ENCODE results near the gene SLC26A6. TPM values are rescaled to one million over a fixed set of nuclear protein-coding genes. Genes with fewer than 3 reads are reported as not detected.

Gene SLC26A6
- total RNA-seq, 1 experiment from 2014 or later = 58.9 TPM

- DNase-seq (ENCODE audit: low spot score) (no peak), ATAC-seq (no peak)
- Mint-ChIP-seq H3K9me3 (no peaks in the 10 kb centered on the region), H3K27me3 (ENCODE audit: low read depth) (no peaks in the 10 kb centered on the region), H3K36me3 (peaks cover 48% of the 10 kb centered on the region), H3K27ac (no peak overlapping the region), H3K4me3 (no peak overlapping the region), H3K4me1 (peaks cover 8% of the 10 kb centered on the region)
- no peak for TF ChIP-seq ZNF317 (CRISPR knock-in tag; IDR thresholded peaks at IDR 0.05; ENCODE audit: borderline replicate concordance, low read depth)
- POLR2A ChIA-PET = no interaction called here
- CTCF ChIA-PET = no interaction called here
These were observed 4.4 kb downstream of the SLC26A6 start for GRCh38 chr3:48630833-48631232.

- Mint-ChIP-seq H3K4me3 (no peak overlapping the region), H3K9me3 (no peaks in the 10 kb centered on the region), H3K27ac (no peak overlapping the region), H3K27me3 (ENCODE audit: low read depth) (no peaks in the 10 kb centered on the region), H3K36me3 (peaks cover 48% of the 10 kb centered on the region), H3K4me1 (peaks cover 8% of the 10 kb centered on the region)
- DNase-seq (ENCODE audit: low spot score) (no peak), ATAC-seq (no peak)
- TF ChIP-seq NFATC4 (CRISPR knock-in tag; IDR thresholded peaks at IDR 0.05) (no peak), STAT6 (CRISPR knock-in tag; conservative IDR thresholded peaks at IDR 0.05; ENCODE audit: low read depth) (no peak), KAT7 (CRISPR knock-in tag; IDR thresholded peaks at IDR 0.05; ENCODE audit: borderline replicate concordance) (no peak), FOXK1 (CRISPR knock-in tag; IDR thresholded peaks at IDR 0.05) (no peak), HMGXB4 (CRISPR knock-in tag; IDR thresholded peaks at IDR 0.05) (no peak), GTF2I (CRISPR knock-in tag; conservative IDR thresholded peaks at IDR 0.05) (no peak), ATF2 (CRISPR knock-in tag; IDR thresholded peaks at IDR 0.05; ENCODE audit: borderline replicate concordance, low read depth) (no peak), USF1 (CRISPR knock-in tag; IDR thresholded peaks at IDR 0.05) (no peak), ZNF671 (CRISPR knock-in tag; IDR thresholded peaks at IDR 0.05) (no peak), USF2 (CRISPR knock-in tag; IDR thresholded peaks at IDR 0.05) (no peak), ERG (CRISPR knock-in tag; IDR thresholded peaks at IDR 0.05) (no peak), CREB1 (CRISPR knock-in tag; IDR thresholded peaks at IDR 0.05) (no peak), SMAD3 (CRISPR knock-in tag; IDR thresholded peaks at IDR 0.05; ENCODE audit: borderline replicate concordance) (no peak)
- CTCF ChIA-PET = no interaction called here
- POLR2A ChIA-PET = no interaction called here
These were observed 4.9 kb downstream of the SLC26A6 start for GRCh38 chr3:48630407-48630806.

- POLR2A ChIA-PET = no interaction called here
- H3K4me1 Mint-ChIP-seq = peaks cover 8% of the 10 kb centered on the region
- H3K27me3 Mint-ChIP-seq (ENCODE audit: low read depth) = no peaks in the 10 kb centered on the region
- ATAC-seq (no peak), DNase-seq (ENCODE audit: low spot score) (no peak)
- H3K36me3 Mint-ChIP-seq = peaks cover 52% of the 10 kb centered on the region
- CTCF ChIA-PET = no interaction called here
- H3K4me3 Mint-ChIP-seq = no peak overlapping the region
- no peaks in the 10 kb centered on the region for H3K9me3 Mint-ChIP-seq
- H3K27ac Mint-ChIP-seq = no peak overlapping the region
- TF ChIP-seq PREB (CRISPR knock-in tag; IDR thresholded peaks at IDR 0.05; ENCODE audit: borderline replicate concordance) (no peak), ZSCAN18 (CRISPR knock-in tag; IDR thresholded peaks at IDR 0.05) (no peak), E2F5 (CRISPR knock-in tag; IDR thresholded peaks at IDR 0.05) (no peak), TCF7 (CRISPR knock-in tag; IDR thresholded peaks at IDR 0.05; ENCODE audit: low read depth) (no peak), USF1 (CRISPR knock-in tag; IDR thresholded peaks at IDR 0.05) (no peak)
These were observed 5.4 kb downstream of the SLC26A6 start for GRCh38 chr3:48629894-48630293.

All from WTC11 (cell line).